HG03060 (cell line): ENCODE data around the gene TSPAN18.

Experiments
- ATAC-seq: cut with Tn5 transposase; IDR thresholded peaks from one replicate; pipeline ENCODE4 v1.9.1; 2021; ENCODE audit warnings: low read depth, moderate number of reproducible peaks; ENCODE audit not compliant: unreplicated experiment

TSPAN18 gene

GRCh38 chr11:44755556-44756523 lies 29.1 kb downstream of the TSPAN18 start:
- no peak for ATAC-seq

GRCh38 chr11:44758983-44759382 lies 32.2 kb downstream of the TSPAN18 start:
- ATAC-seq = no peak

- ATAC-seq = no peak
These were observed 33.1 kb downstream of the TSPAN18 start for GRCh38 chr11:44759743-44760476.

GRCh38 chr11:44760477-44760872 lies 33.7 kb downstream of the TSPAN18 start:
- ATAC-seq = no peak

- no peak for ATAC-seq
These were observed 34.3 kb downstream of the TSPAN18 start for GRCh38 chr11:44760917-44761550.

GRCh38 chr11:44761551-44761961 lies 34.8 kb downstream of the TSPAN18 start:
- ATAC-seq = no peak

GRCh38 chr11:44763121-44763820 lies 36.5 kb downstream of the TSPAN18 start:
- ATAC-seq = no peak

- no peak for ATAC-seq
These were observed 37.8 kb downstream of the TSPAN18 start for GRCh38 chr11:44764583-44764982.

GRCh38 chr11:44765026-44765595 lies 38.3 kb downstream of the TSPAN18 start:
- no peak for ATAC-seq

- no peak for ATAC-seq
These were observed 38.9 kb downstream of the TSPAN18 start for GRCh38 chr11:44765676-44766075.

- no peak for ATAC-seq
These were observed 39.6 kb downstream of the TSPAN18 start for GRCh38 chr11:44766112-44766971.

- no peak for ATAC-seq
These were observed 40.2 kb downstream of the TSPAN18 start for GRCh38 chr11:44766972-44767278.

- ATAC-seq = no peak
These were observed 40.7 kb downstream of the TSPAN18 start for GRCh38 chr11:44767421-44767820.

GRCh38 chr11:44770401-44770800 lies 43.6 kb downstream of the TSPAN18 start:
- ATAC-seq = no peak

- no peak for ATAC-seq
These were observed 44.5 kb downstream of the TSPAN18 start for GRCh38 chr11:44771252-44771734.

GRCh38 chr11:44771841-44772240 lies 45.1 kb downstream of the TSPAN18 start:
- no peak for ATAC-seq

GRCh38 chr11:44773351-44773965 lies 46.7 kb downstream of the TSPAN18 start:
- no peak for ATAC-seq

- no peak for ATAC-seq
These were observed 47.3 kb downstream of the TSPAN18 start for GRCh38 chr11:44774108-44774507.

- no peak for ATAC-seq
These were observed 48.0 kb downstream of the TSPAN18 start for GRCh38 chr11:44774731-44775130.
